ENCODE results near the gene TENT5C. TPM values are rescaled to one million over a fixed set of nuclear protein-coding genes. Genes with fewer than 3 reads are reported as not detected.

The TENT5C gene
- total RNA-seq, 1 donor from 2014 or later: 0.51 TPM

DNA sequence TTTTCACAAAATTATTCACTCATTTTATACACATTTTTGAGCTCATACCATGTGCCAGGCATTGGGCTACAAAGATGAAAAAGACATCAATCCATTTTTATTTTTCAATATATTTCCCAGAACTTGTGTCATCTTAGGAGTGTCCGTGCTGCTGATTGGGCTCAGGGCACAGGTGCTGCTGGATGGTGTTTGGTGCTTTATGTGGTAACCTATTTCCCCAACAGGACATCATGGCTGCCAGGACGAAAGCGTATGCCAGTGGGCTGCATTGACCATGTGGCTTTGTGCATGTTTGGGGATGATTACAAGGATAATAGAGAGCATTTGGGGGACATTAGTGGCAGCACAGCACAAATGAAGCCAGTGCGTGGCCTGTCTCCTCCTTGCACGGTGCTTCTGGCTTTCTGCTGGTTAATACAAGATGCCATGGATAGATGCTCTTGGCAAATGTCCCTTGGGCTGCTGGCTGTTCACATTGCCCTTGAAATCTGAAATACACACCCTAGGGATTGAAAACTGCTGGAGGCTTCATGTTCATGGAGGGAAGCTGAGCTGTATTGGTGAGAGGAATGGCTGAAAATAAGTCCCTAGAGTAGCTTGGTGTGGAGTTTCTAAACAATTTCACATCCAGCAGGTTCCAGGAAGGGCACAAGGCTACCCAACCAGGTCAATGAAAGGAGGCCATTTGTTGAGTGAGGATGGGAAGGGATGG lies 52.3 kb downstream of the TENT5C start:
- no peak for DNase-seq

DNA sequence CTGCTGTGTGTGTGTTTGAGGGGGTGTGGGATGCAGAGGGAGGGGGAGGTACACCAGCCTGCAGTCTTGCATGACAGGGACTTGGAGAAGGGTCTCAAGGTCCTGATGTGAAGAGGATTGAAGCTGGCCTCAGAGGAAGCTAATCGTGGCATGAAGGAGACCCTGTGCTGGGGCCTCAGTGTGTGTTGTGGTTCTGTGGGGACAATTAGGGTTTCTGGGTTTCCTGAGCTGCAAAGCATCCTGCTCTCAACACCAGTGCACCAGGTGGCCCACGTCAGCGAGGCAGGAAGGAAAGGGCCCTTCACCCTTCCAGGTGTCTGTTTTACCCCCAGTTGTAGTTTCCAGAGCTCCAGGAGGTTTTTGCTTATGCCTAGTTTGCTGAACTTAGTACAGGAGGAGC lies 52.8 kb downstream of the TENT5C start:
- DNase-seq: no peak

DNA sequence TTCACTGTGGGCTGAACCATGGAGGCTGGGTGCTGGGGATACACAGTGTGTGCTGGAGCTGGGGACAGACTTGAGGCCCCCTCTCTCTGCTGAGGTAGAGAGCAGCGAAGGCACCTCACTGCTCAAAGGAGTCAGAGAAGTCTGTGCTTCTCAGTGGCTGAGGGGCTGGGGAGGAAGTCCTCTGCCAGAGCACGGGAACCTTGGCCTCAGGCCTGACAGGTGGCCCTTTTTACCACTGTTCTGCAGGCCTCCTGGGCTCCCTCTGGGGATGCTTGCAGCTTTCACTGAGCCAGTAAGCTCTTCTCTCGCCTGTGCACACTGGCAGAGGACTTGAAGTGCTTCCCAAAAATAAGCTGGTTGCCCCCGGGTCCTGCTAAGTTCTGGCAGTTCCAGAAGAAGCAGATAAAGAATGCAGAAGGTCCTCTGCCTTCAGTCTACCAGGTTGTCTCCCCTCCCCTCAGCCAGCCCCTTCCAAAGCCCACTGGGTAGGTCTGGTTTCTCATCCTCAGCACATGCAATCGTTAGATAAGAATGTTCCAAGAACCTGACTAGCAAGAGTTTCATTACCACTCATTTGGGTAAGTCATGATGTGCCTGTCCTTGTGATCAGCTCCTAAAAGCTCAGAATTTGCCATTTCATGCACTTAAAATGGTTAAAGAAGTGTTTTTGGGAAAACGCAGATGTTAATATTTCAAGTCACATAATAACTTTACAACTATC lies 53.9 kb downstream of the TENT5C start:
- no peak for DNase-seq

DNA sequence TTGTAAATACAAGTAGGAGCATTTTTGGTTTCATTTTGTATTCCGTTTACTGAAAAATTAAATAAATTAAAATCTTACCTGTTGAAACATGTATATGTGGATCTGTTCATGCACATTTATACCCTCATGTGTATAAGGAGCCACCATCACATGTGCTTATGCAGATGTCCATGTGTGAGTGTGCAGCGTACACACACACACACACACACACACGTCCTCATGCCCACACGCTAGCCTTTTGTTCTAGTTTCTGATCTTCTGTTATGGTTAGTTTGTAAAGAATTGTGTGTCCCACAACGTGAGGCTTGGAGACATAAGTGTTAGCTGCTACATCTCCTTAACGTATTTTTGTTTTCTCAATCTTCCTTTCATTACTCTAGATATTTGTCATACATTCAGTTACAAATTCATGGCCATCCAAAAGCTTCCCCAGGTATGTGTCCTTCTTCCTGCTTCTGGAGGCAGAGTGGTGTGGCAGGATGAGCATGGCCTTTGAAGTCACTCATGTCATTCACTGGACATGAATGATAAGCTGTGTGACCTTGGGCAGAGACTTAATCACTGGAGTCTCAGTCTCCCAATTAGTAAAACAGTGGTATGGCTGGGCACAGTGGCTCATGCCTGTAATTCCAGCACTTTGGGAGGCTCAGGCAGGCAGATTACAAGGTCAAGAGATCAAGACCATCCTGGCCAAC lies 54.6 kb downstream of the TENT5C start:
- DNase-seq: no peak

DNA sequence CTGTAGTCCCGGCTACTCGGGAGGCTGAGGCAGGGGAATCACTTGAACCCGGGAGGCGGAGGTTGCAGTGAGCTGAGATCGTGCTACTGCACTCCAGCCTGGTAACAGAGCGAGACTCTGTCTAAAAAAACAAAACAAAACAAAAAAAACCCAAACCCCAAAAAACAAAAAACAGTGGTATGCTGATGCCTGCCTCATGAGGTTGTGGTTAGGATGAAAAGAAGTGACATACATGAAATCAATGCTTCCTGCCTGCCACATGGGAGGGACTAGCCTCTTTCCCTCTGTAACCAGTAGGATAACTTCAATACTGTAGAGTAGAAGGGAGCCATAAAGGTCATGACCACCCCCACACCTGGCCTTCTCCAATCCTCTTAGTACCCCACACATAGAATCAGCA lies 55.2 kb downstream of the TENT5C start:
- no peak for DNase-seq

DNA sequence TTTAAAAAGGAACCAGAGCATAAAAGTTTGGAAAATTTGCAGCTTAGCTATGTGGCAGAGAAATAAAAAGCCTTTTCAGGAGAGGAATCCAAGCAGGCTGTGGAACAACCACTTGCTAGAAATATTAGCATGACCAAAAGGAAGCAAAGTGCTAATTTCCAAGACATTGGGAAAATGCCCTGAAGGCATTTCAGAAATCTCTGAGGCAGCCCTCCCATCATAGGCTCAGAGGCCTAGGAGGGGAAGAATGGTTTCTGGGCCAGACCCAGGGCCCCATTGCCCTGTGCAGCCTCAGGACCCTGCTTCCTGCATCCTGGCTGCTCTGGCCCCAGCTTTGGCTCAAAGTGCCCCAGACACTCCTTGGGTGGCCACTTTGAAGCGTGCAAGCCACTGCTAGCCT lies 56.8 kb downstream of the TENT5C start:
- no peak for DNase-seq

DNA sequence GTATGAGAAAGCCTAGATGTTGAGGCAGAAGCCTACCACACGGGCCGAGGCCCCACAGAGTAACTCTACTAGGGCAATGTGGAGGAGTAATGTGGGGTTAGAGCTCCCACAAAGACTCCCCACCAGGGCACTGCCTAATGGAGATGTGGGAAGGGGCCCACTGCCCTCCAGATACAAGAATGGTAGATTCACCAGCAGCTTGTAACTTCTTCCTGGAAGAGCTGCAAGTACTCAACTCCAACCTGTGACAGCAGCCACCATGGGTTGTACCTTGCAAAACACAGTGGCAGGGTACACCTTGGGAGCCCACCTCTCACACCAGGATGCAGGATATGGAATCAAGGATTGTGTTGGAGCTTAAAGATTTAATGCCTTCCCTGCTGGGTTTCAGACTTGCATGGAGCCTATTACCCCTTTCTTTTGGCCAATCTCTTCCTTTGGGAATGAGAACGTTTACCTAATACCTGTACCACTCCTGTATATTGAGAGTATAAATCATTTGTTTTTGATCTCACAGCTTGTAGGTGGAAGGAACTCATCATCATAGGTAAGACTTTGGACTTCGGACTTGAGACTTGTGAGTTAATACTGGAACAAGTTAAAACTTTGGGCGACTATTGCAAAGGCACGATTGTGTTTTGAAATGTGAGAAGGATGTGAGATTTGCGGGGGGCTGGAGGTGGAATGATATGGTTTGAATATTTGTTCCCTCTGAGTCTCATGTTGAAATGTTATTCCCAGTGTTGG lies 57.5 kb downstream of the TENT5C start:
- DNase-seq: no peak

DNA sequence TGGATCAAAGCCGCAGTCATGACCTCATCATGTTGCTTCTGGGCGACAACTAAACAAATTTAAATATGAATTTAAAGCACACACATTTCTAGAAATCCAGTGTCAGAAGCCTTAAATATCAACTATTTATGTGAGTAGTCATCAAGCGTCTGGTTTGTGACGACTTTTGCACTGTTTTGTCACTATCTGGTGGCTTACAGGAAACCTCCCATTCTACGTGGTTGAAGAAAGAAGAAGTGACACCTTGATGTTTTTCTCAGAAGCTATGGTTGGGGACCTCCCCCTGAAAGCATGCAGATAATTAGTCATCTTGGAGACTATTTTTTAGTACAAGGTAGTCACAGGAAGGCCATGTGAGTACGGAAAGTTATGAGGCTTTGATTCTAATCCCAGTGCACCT lies 58.5 kb downstream of the TENT5C start:
- no peak for DNase-seq

DNA sequence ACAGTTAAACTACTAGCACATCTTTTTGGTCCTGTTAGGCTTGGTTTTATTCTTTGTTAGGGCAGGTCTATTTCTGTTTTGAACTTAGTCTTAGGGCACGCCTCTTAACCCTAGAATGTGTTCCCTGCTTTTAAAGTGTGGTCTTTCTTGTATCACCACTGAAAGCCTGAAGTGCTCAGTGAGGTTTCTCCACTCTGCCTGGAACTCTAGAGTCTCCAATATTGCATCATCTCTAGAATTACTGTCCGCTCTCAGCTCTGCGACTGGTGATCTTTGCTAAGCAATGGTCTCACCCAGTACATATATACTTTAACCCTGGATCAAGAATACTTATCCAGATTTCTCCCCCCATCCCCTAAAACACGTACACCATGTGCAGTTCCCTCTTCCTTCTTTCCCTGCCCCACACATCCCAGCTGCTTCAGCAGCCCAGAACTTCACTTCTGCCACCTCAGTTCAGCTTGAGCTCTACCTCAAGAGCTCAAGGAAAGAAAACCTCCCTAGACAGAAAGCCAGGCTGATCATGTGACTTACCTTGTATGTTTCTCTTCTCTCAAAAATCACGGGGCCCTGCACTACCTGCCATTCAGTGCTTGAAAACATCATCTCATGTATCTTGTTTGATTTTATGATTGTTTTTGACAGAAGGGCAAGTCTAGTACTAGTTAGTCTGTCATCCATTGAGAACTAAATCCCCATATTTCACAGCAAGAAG lies 59.9 kb downstream of the TENT5C start:
- no peak for DNase-seq

DNA sequence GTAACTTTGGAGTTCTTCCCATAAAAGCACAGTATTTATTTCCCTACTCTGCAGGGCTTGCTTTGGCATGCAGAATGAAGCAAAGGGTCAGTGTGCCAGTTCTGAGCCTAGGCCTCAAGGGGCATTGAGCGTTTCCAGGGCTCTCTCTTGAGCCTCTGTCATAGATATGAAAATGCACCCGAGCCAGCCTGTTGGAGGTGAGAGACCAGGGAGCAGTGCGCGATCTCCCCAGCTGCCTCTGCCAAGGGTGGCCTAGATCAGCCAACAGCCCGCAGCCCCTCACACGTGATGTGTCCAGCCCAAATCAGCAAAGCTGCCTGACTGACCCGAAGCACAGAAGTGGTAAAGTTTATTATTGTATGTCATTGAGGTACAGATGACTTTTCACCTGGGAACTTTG lies 63.7 kb downstream of the TENT5C start:
- DNase-seq: no peak

DNA sequence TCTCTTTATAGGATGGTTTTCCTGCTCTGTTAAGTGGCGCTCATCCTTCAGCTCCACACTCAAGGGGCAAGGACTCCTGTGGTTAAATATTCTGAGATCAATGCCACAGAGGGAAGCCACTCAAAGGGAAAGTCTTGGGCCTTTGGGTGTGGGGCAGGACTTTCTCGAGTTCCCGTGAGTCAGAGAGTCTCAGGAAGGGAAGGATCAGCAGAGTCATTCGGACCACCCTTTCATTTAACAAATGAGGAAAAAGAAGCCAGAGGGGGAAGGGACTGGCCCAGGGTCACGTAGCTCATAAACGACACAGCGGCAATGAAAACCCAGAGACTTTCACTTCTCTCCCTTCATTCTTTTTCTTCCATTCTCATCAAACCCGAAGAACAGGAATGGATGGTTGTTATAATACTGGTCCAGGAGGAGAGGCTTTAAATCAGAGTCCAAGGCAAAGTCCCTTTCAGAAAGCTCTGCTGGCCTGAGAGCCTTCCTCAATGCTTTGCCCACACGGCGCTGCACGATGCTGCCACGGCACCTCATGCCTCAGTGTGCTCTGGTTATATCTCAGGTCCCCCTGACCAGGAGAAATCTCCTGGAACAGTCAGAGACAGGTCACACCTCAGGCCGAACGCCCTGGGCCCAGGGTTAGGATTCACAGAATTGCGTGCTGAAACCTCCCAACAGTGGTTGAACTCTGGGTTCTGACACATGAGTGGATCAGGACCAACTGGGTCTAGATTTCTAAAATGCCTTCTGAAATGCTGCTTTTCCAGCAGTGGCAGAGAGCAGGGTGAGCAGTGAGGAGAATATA lies 65.3 kb downstream of the TENT5C start:
- DNase-seq: peak; percentile 38

DNA sequence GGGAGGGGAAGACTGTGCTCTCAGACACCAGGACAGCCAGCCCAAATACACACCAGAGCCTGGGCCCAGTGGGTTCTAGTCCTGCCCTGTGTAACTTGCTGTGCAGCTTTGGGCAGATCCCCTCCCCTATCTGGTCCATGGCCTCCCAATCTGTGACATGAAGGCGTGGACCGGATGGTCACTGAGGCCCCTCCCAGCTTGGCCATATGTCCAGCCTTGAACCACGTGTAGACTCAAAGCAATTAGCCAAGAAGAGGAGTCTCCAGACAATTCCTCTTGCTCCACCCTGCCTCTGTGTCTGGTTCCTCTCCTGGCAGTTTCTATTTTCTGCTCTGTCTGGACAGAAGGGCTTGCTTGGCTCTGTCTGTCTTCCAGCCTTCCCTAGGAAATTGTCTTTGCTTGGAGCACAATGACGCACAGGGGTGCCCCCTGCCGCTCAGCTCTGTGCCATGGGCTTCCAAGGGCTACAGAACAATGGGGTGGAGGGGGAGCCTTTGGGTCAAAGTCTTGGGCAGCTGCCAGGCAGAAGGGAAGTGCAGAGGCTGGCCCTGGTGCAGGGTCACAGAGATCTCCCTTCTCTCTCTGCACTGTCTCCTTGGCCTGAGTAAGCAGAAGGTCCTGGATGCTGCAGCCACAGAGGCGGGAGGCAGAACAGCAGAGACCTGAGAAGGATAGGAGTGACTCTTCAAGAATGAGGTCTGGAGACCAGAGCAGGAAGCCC lies 66.1 kb downstream of the TENT5C start:
- DNase-seq: peak; percentile 66

DNA sequence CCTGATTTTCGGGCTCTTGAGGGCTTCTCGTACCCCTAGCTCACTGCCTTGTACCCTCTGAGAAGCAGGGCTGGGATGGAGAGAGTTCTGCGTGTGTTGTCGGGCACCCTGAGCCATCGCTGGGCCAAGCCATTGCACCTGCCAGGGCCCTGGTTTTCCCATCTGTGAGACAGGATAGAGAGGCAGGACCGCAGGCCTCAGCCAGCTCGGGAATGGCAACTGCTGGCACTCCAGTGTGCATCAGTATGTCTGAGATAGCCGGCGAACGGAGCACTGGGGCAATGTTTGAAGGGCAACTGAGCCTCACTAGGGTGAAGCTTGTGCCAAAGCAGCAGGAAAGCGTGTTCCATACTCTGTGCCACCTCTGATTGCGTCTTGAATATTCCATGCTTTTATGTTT lies 66.9 kb downstream of the TENT5C start:
- DNase-seq: no peak

DNA sequence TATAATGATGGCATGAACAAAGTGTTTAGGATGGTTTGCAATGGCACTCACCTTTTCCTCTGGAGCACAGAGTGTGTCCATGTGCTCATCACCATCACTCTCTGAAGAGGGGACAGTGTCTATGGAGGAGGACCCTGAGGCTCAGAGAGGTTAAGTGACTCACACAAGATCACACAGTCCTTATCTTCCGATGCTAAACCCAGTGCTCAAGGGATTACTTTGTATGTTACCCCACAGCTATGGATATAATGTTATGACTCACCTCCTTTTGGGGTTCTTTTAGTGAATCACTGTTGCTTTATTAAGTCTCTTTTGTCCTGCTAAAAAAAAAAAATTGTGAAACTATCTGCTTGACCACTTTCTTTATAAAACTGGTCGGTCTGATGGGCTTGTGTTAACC lies 67.6 kb downstream of the TENT5C start:
- no peak for DNase-seq

DNA sequence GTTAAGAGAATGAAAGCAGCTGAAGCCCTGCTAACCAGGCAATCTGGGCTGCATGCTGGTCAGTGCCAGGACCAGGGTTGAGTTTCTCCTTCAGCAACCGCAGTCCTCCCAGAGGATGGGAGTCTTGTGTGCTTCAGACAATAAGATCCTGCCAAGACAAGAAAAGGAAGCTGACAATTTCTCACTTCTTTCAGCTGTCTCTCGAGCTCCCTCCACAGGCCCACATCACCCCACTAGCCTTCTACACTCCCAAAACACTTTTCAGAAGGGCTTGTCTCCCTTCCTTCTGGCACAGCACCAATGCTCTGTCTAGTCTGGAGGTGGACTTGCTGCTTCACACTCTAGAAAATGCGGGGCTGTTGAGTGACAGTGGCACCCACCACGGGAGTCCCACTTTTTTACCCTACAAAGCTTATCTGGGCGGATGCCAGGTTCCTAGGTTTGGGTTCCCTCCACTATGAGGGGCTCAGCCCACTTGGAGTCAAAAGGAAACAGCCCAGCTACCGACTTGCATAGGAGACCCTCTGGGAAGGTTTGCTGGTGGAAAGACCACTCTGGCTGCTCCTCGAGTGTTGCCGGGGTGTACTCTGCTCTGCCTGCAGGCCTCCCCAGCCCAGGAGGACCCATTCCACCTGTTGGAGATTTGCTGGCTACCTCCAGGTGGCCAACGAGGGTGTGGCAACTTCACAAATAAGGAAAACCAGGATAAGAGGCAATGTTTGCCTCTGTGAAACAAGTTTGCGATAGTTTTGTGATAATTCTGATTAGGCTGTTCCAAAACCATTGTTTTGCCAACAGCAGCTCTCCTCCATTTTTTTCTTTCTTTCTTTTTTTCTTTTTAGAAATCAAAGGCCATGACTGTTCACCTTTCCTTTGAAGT lies 68.9 kb downstream of the TENT5C start:
- peak; percentile 47 for DNase-seq

DNA sequence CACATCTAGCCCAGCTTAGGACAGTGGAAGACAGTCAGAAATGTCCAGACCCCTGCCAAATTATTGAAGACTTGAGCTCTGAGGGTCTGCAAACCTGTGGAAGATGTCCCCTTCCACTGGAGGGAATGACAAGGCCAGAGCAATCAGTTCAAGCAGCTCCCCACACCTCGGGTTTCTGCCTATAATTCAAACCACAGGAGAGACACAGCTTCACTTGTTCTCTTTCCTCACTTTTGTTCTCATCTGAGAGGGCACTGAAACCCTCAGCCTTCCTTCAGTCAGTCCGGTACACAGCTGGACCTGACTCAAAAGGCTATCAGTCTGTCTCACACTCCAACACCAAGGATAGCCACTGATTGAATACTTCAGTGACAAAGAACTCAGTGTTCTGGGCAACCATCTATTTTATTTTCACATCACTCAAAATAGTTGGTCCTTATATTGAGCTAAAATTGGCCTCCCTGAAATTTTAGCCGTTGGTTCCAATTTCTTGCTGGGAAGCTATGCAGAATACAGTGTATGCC lies 70.1 kb downstream of the TENT5C start:
- no peak for DNase-seq

DNA sequence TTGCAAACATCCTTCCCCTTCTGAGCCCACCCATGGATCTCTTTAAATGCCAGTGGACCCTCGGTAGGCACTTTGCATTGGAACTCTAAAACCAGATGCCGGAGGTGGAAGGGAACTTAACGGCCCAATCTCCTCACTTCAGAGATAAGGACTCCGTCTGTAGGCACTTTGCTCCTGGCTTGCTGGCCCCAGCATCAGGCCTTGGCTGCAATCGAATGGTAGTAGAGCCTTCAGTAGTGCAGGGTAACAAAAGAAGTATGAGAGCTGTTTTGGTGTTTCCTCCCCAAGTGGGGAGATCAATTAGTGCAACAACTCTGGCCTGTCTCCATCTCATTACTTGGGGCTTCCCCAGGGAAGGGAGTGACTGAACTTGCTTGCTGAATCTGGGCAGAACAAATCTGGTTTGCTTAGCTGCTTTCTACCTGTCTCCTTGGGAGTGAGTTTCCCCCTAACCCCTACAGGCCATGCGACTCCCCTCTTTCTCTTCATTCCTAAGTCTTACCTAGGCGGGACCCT lies 70.8 kb downstream of the TENT5C start:
- no peak for DNase-seq
